OCI-LY7 (cell line): ENCODE data around the gene CCDC110. TPM values are rescaled to one million over a fixed set of nuclear protein-coding genes. Genes with fewer than 3 reads are reported as not detected.

Experiments used
- BruUV-seq: library from RNA; stranded (reverse); fragments of 400-500 nt; replicated peaks from 2 replicates; lab custom pipeline; 2021; lab: Mats Ljungman, UMichigan
- CTCF ChIA-PET: fragments of 300-600 bp; sonication (Branson Sonifier 250); formaldehyde crosslinking; loops from one replicate; lab custom pipeline; 2022; ENCODE audit warnings: antibody characterized with exemption; ENCODE audit not compliant: unreplicated experiment; lab: Charles Lee
- POLR2A ChIA-PET: fragments of 300-600 bp; sonication (Branson Sonifier 250); formaldehyde crosslinking; loops from one replicate; lab custom pipeline; 2022; ENCODE audit warnings: antibody characterized with exemption; lab: Charles Lee
- DNase-seq: peaks from one replicate; pipeline ENCODE4 v3.0.0-alpha.2; 2015; ENCODE audit warnings: low spot score
- H2AFZ ChIP-seq: fragments of 200-600 bp; sonication (generic), shearing (Covaris generic); 2 replicates; pipeline ENCODE4 v1.6.1; 2014; ENCODE audit warnings: mild to moderate bottlenecking, antibody characterized with exemption, low read length, moderate library complexity
- H3K27ac ChIP-seq: fragments of 200-600 bp; sonication (generic); 2 replicates; pipeline ENCODE4 v1.5.1; 2014; ENCODE audit warnings: mixed run types, low read depth, mild to moderate bottlenecking, moderate library complexity, low read length, inconsistent platforms; ENCODE audit not compliant: poor library complexity, severe bottlenecking
- H3K36me3 ChIP-seq: fragments of 200-600 bp; sonication (generic); 2 replicates; pipeline ENCODE4 v1.6.1; 2014; ENCODE audit warnings: mild to moderate bottlenecking, antibody characterized with exemption, low read length, moderate library complexity, mixed read lengths; ENCODE audit not compliant: insufficient read depth
- H3K4me1 ChIP-seq: fragments of 200-600 bp; sonication (generic); 2 replicates; pipeline ENCODE4 v1.5.1; 2014; ENCODE audit warnings: mild to moderate bottlenecking, low read length; ENCODE audit not compliant: insufficient read depth, poor library complexity, severe bottlenecking
- H3K4me2 ChIP-seq: fragments of 200-600 bp; sonication (generic); 2 replicates; pipeline ENCODE4 v1.6.1; 2014; ENCODE audit warnings: mild to moderate bottlenecking, low read length
- H3K4me3 ChIP-seq: fragments of 200-600 bp; sonication (generic); 2 replicates; pipeline ENCODE4 v1.5.1; 2014; ENCODE audit warnings: mild to moderate bottlenecking, low read depth, low read length; ENCODE audit not compliant: poor library complexity, severe bottlenecking
- H3K79me2 ChIP-seq: fragments of 200-600 bp; sonication (generic); 2 replicates; pipeline ENCODE4 v1.6.1; 2016; ENCODE audit warnings: low read depth, mild to moderate bottlenecking, low read length, moderate library complexity, mixed read lengths; ENCODE audit not compliant: insufficient read depth
- H3K9me2 ChIP-seq: fragments of 200-600 bp; sonication (generic); 2 replicates; pipeline ENCODE4 v1.6.1; 2016; ENCODE audit warnings: mild to moderate bottlenecking, low read length, mixed read lengths; ENCODE audit not compliant: insufficient read depth
- H3K9me3 ChIP-seq: fragments of 200-600 bp; sonication (generic); 2 replicates; pipeline ENCODE4 v1.6.1; 2014; ENCODE audit warnings: mild to moderate bottlenecking, mixed run types, low read length, mixed read lengths
- H4K20me1 ChIP-seq: fragments of 200-600 bp; sonication (generic); 2 replicates; pipeline ENCODE4 v1.6.1; 2014; ENCODE audit warnings: mild to moderate bottlenecking, antibody characterized with exemption, low read length, moderate library complexity, mixed read lengths; ENCODE audit not compliant: insufficient read depth
- CTCF ChIP-seq: fragments of 200-600 bp; sonication (generic); conservative IDR thresholded peaks from 2 replicates; pipeline ENCODE4 v1.5.1; 2014; ENCODE audit warnings: mild to moderate bottlenecking, antibody characterized with exemption, low read length, moderate library complexity, mixed read lengths
- EZH2phosphoT487 ChIP-seq: fragments of 200-600 bp; sonication (generic); IDR thresholded peaks from 2 replicates; pipeline ENCODE4 v1.6.1; 2018; ENCODE audit warnings: low read depth, borderline replicate concordance, mild to moderate bottlenecking, mixed run types, antibody characterized with exemption, low read length, moderate library complexity, mixed read lengths
- intact Hi-C: fragments of 100-400 bp; cut with micrococcal nuclease; formaldehyde crosslinking; loops from one replicate; pipeline ENCODE4 v1.10.0; 2022; ENCODE audit not compliant: unreplicated experiment
- total RNA-seq, 2 experiments: library from RNA; depleted of rRNA in 1 of 2; stranded (reverse); fragments of >200 nt in 1 of 2; shearing (Covaris generic) in 1 of 2; gene quantifications; 2 replicates each; pipeline ENCODE4 v1.2.3, GENCODE V29; 2014 to 2022

The CCDC110 gene
- total RNA-seq, 2 experiments from 2014 or later = 1.7 to 12.0 TPM

DNA sequence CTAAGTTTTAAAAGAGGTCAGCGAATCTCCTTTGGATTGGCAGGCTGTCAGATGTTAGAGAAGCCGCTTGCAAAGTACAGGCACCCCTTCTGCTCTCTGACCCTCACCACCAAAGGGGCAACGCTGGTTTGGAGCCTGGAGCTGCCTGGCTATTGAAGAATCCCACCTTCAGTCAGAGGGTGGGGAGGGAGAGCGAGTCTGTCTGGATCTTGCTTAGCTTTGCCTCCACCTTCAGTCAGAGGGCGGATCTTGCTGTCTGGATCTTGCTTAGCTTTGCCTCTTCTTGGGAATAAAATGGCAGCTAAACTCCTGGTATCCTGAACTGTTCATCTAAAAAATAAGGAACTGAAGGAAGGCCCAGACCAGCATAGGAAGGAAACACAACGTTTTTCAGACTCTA is 7.3 kb downstream of the CCDC110 start:
- H3K4me2 ChIP-seq = no peak overlapping the region
- H3K9me2 ChIP-seq = no peaks in the 10 kb centered on the region
- H2AFZ ChIP-seq = no peak overlapping the region
- peaks cover 8% of the 10 kb centered on the region for H3K4me1 ChIP-seq
- intact Hi-C loops = no loop called here
- no peaks in the 10 kb centered on the region for H3K79me2 ChIP-seq
- H3K36me3 ChIP-seq = no peaks in the 10 kb centered on the region
- H3K9me3 ChIP-seq = no peaks in the 10 kb centered on the region
- ChIA-PET CTCF (no interaction called here), POLR2A (interaction anchor here (1.2 kb wide), 2 partner anchors 14 to 16 kb away, joined by 3 to 4 read pairs; no protein-coding TSS in a partner anchor)
- no peaks in the 10 kb centered on the region for H4K20me1 ChIP-seq
- no peak overlapping the region for H3K27ac ChIP-seq
- TF ChIP-seq EZH2phosphoT487 = no peak
- no peak for TF ChIP-seq CTCF
- no TSS peak for BruUV-seq
- H3K4me3 ChIP-seq = no peak overlapping the region
- no peak for DNase-seq

DNA sequence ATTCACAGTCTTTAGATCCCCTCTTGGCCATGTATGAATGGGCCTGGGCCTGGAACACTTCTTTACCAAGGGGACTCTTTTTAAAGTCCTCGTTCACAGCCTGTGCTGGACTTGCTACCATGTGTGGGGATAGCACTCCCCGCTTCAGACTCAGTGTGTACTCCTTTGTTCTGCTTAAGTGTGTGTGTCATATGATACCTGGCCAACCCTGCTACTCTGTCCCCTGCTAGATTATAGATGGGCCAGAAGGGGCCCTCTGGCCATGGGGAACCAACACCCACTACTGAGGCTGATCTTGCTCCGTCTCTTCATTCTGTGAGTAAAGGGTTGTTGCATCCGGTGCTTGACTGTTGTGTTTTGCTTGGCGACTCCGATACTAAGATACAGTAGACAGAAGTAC is 8.0 kb downstream of the CCDC110 start:
- no peaks in the 10 kb centered on the region for H3K36me3 ChIP-seq
- TF ChIP-seq EZH2phosphoT487 = no peak
- no peak for TF ChIP-seq CTCF
- H3K4me1 ChIP-seq = peaks cover 5% of the 10 kb centered on the region
- H3K9me3 ChIP-seq = no peaks in the 10 kb centered on the region
- no TSS peak for BruUV-seq
- no peak overlapping the region for H3K4me3 ChIP-seq
- CTCF ChIA-PET = no interaction called here
- DNase-seq = no peak
- H3K9me2 ChIP-seq = no peaks in the 10 kb centered on the region
- no peak overlapping the region for H2AFZ ChIP-seq
- no peaks in the 10 kb centered on the region for H3K79me2 ChIP-seq
- H3K4me2 ChIP-seq = no peak overlapping the region
- no peak overlapping the region for H3K27ac ChIP-seq
- no peaks in the 10 kb centered on the region for H4K20me1 ChIP-seq
- intact Hi-C loops = no loop called here
- POLR2A ChIA-PET = no interaction called here

- intact Hi-C loops = no loop called here
- DNase-seq = no peak
- CTCF ChIA-PET = no interaction called here
- no peaks in the 10 kb centered on the region for H3K36me3 ChIP-seq
- no peak overlapping the region for H2AFZ ChIP-seq
- no peak overlapping the region for H3K4me2 ChIP-seq
- TF ChIP-seq CTCF = no peak
- TF ChIP-seq EZH2phosphoT487 = no peak
- H3K9me3 ChIP-seq = no peaks in the 10 kb centered on the region
- no peaks in the 10 kb centered on the region for H3K79me2 ChIP-seq
- BruUV-seq = no TSS peak
- H3K9me2 ChIP-seq = no peaks in the 10 kb centered on the region
- peaks cover 5% of the 10 kb centered on the region for H3K4me1 ChIP-seq
- H4K20me1 ChIP-seq = no peaks in the 10 kb centered on the region
- no peak overlapping the region for H3K27ac ChIP-seq
- H3K4me3 ChIP-seq = no peak overlapping the region
- POLR2A ChIA-PET = interaction anchor here (0.6 to 1.2 kb wide), 2 partner anchors 37 to 612 kb away, joined by 3 read pairs; no protein-coding TSS in a partner anchor
Observed at GRCh38 chr4:185461565-185461964, 10.0 kb downstream of the CCDC110 start.
